Neural progenitor cell (in vitro differentiated cells): ENCODE results near the gene SULT1C3.

Experiments used
- CTCF ChIP-seq: fragments of 200-600 bp; sonication (generic); IDR thresholded peaks from 2 replicates; pipeline ENCODE4 v1.5.1; 2017; ENCODE audit warnings: antibody characterized with exemption, mild to moderate bottlenecking
- EZH2 ChIP-seq: fragments of 200-600 bp; sonication (generic); IDR thresholded peaks from 2 replicates; pipeline ENCODE4 v1.6.1; 2017; ENCODE audit warnings: antibody characterized with exemption, mild to moderate bottlenecking, moderate library complexity

GRCh38 chr2:108260773-108261172, 21.0 kb downstream of the SULT1C3 start:
- TF ChIP-seq CTCF (no peak), EZH2 (no peak)
